ENCODE results near the gene DGKD.
A peak's percentile ranks its signal among the peaks of the same experiment; 100 is the strongest.

DGKD gene

DNA sequence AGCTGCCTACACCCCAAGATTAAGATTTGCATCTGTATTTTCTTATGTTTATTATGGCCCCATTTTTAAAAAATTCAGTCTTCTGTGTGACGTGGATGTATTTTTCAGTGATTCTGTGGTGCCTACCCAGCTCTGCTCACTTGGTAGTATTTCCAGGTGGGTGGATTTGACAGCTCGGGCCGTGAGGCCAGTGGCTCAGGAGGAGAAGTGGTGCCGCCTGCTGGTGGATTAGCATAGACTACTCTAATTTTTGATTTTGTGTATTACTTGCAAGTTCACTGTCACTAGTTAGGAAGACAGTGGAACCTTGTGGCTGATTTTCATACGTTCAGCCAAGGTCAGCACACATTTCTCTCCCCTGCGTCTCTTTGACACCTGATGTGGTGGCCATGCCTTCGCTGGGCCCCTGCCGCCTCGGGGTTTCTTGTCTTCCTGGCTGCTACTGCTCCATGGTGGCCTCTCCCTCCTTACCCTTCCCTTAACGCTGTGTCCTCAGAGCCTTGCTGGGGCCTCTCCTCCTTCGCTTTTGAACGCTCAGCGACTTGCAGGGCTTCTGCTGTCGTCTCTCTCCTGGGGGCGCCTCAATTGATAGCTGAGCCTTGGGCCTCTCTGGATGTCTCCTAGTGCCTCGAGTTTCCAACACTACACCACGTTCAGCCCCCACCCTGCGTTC lies 89.4 kb downstream of the DGKD start:
- H3K4me3 Mint-ChIP-seq: no peak overlapping the region
- H3K36me3 Mint-ChIP-seq: peaks cover 63 to 78% of the 10 kb centered on the region in 2 donors
- H3K27me3 Mint-ChIP-seq: no peaks in the 10 kb centered on the region
- ATAC-seq (replicated peaks) (peak; percentile 93 to 94), DNase-seq (peak; percentile 69)
- peak overlapping the region; percentile 4 for H3K27ac Mint-ChIP-seq
- peaks cover 24 to 48% of the 10 kb centered on the region in 2 donors for H3K4me1 Mint-ChIP-seq
- no peaks in the 10 kb centered on the region for H3K9me3 Mint-ChIP-seq

DNA sequence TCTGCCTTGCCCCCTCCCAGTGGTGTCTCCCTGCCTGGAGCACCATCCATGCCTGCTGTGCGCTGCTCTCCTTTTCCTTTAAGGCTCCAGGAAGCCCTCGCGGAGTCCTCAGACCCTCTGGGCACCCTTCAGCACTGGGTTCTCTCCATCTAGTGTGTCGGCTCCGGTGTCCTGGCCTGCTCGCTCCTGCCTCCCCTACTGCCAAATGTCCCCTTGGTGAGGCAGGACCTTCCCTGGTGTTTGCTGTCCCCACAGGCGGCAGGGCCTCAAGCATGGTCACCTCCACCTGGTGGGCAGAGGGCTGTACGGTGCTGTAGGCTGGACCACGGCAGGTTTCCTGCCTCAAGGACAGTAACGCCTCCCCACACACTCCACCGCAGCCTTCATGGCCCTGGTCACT lies 90.2 kb downstream of the DGKD start:
- no peak for ATAC-seq (replicated peaks)

DNA sequence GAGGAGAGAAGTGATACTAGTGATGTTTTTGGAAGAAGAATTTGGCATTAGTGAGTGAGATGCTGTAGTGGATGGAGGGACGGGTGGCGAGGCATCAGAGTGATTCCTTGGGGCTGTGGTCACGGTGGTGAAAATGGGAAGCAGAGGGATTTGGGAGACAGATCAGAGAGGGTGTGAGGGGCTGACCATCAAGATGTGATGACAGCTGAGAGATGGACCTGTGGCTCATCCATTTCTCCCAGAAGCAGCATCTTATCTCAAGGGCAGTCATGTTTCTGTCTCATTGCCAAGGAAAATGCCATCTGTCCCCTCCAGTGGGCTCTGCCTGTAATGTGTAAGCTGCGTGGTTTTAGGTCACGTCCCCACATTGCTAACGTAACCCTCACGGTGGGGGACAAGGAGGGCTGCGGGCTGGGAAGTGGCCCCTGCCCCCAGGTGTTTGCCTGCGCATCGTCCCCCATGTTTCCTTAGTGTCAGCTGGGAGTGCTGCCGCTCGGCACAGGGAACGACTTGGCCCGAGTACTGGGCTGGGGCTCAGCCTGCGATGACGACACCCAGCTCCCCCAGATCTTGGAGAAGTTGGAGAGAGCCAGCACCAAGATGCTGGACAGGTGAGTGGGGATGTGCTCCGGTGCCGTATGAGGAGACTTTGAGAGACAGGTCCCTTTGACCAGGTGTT lies 91.0 kb downstream of the DGKD start:
- H3K36me3 Mint-ChIP-seq: peaks cover 62 to 75% of the 10 kb centered on the region in 2 donors

More for the DNA sequence above, 90.2 kb downstream of the DGKD start:
- Mint-ChIP-seq H3K9me3 (no peaks in the 10 kb centered on the region), H3K4me3 (no peak overlapping the region), H3K27me3 (no peaks in the 10 kb centered on the region), H3K36me3 (peaks cover 63 to 78% of the 10 kb centered on the region in 2 donors), H3K4me1 (peaks cover 25 to 48% of the 10 kb centered on the region in 2 donors), H3K27ac (peak overlapping the region; percentile 84)
- no peak for DNase-seq

DNA sequence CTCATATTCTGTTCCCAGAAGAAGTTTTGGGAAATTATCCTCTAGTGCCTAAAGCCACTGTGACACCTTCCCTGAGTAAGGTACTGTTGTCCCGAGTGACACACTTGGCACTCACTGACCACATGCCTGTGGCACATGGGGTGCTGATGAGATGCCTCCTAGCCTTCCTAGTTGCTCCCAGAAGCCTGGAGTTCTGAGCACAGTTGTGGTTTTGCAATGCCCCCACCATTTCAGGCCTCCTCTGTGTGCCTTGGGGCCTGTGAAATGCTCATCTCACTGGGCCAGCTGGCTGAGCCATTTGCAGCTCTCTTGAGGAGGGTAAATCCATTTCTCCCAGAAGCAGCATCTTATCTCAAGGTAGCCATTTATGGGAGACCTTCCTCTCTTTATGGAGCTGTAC lies 91.8 kb downstream of the DGKD start:
- ATAC-seq (replicated peaks) (no peak), DNase-seq (no peak)
- H3K36me3 Mint-ChIP-seq: peaks cover 55 to 72% of the 10 kb centered on the region in 2 donors
- H3K9me3 Mint-ChIP-seq: no peaks in the 10 kb centered on the region
- H3K4me3 Mint-ChIP-seq: no peak overlapping the region
- H3K4me1 Mint-ChIP-seq: peaks cover 19 to 39% of the 10 kb centered on the region in 2 donors
- H3K27me3 Mint-ChIP-seq: no peaks in the 10 kb centered on the region
- no peak overlapping the region for H3K27ac Mint-ChIP-seq

More for the DNA sequence above, 91.0 kb downstream of the DGKD start:
- H3K4me1 Mint-ChIP-seq: peaks cover 26 to 47% of the 10 kb centered on the region in 2 donors
- H3K27ac Mint-ChIP-seq: peak overlapping the region; percentile 68
- no peaks in the 10 kb centered on the region for H3K9me3 Mint-ChIP-seq
- DNase-seq (no peak), ATAC-seq (replicated peaks) (no peak)
- no peaks in the 10 kb centered on the region for H3K27me3 Mint-ChIP-seq
- H3K4me3 Mint-ChIP-seq: no peak overlapping the region

DNA sequence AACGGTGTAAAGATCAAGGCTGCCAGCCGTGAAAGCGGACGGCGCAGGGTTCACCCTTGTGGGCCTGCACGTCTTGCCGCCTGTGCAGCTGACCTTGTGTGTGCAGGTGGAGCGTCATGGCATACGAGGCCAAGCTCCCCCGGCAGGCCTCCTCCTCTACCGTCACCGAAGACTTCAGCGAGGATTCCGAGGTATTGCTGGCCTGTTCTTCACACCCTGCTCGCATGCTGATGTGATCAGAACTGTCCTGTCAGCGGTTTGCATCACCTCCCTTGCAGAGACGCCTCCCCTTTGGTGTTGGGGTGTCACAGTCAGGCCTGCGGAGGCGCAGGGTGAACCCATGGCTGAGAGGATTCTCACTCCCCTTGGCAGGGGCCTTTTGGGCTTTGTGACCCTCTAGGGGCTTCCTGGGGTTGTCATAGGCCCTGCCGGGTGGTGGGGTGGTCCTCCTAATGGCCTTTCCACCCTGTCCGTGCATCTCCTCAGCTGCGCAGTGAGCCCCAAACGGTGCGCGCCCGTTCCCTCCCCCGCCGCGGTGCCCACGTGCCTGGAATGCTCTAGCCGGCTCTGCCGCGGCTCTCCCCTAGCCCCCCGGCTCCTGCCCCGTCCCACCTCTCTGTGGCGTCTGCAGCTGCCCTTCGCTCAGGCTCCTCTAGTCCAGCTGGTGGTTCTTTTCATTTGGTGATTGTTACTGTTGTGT lies 92.5 kb downstream of the DGKD start:
- DNase-seq (no peak), ATAC-seq (replicated peaks) (no peak)
- H3K4me1 Mint-ChIP-seq: peaks cover 18 to 33% of the 10 kb centered on the region in 2 donors
- H3K27ac Mint-ChIP-seq: peak overlapping the region; percentile 56
- H3K9me3 Mint-ChIP-seq: no peaks in the 10 kb centered on the region
- H3K27me3 Mint-ChIP-seq: no peaks in the 10 kb centered on the region
- no peak overlapping the region for H3K4me3 Mint-ChIP-seq
- H3K36me3 Mint-ChIP-seq: peaks cover 54 to 67% of the 10 kb centered on the region in 2 donors

DNA sequence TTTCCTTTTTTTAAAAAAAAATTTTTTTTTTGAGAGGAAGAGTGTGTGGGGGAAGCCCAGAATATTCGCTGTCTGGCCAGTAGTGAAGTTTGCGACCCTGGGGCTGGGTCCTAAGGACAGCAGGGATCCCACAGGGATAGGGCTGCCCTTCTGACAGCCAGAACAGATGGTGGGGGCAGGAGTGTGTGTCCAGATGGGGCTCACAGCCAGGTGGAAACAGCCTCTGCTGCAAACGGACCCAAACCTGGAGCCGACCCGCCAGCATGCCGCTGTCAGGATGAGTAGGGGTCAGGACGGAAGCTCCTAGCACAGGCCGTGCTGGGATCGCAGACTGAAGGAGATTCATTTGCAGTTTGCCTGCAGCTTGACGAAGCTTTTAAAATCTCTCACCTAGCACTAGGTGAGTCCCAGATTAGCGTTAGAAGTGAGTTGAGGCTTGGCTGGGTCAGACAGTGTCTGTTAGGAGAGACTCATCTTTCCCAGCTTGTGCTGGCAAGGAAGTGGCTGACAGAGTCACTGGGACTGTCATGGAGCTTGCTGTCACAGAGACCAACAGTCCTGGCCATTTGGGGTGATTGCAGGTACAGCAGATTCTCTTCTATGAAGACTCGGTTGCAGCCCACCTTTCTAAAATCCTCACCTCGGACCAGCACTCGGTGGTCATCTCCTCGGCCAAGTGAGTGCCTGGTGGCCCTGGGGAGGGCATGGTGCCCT lies 93.4 kb downstream of the DGKD start:
- ATAC-seq (replicated peaks) (no peak), DNase-seq (no peak)
- no peak overlapping the region for H3K4me3 Mint-ChIP-seq
- H3K36me3 Mint-ChIP-seq: peaks cover 54 to 68% of the 10 kb centered on the region in 2 donors
- peaks cover 15 to 34% of the 10 kb centered on the region in 2 donors for H3K4me1 Mint-ChIP-seq
- no peak overlapping the region for H3K27ac Mint-ChIP-seq
- no peaks in the 10 kb centered on the region for H3K27me3 Mint-ChIP-seq
- H3K9me3 Mint-ChIP-seq: no peaks in the 10 kb centered on the region

DNA sequence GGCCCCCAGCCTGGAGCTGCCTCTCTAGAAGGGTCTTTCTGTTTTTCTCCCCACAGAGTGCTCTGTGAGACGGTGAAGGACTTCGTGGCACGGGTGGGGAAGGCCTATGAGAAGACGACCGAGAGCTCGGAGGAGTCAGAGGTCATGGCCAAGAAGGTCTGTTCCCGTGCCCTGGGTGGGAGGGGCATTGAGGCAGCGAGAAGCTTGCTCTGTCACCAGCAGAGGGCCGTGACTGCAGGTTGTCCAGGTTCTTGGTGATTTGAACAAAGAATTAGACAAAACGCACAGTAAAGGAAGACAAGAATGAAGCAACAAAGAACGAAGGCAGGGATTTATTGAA lies 93.9 kb downstream of the DGKD start:
- H3K36me3 Mint-ChIP-seq: peaks cover 54 to 66% of the 10 kb centered on the region in 2 donors
- H3K4me1 Mint-ChIP-seq: peaks cover 14 to 32% of the 10 kb centered on the region in 2 donors
- no peaks in the 10 kb centered on the region for H3K9me3 Mint-ChIP-seq
- no peak for ATAC-seq (replicated peaks)
- H3K27ac Mint-ChIP-seq: peak overlapping the region; percentile 91
- no peak overlapping the region for H3K4me3 Mint-ChIP-seq
- H3K27me3 Mint-ChIP-seq: no peaks in the 10 kb centered on the region
- DNase-seq: no peak

DNA sequence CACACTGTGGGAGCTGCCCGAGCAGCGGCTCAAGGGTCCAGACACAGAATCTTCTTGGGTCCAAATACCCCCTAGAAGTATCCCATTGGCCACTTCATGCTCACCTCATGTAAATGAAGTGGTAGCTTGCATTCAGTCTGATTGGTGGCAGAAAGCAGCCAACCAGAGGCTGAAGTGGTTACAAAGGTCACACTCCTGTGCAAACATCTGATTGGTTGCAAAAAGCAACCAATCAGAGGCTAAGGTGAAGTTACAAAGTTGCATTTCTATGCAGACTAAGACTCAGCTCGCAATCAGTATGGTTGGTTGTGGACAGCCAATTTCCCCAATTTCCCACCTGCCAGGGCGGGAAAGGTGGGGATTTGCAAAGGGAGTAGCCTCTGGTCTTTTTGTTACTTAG lies 94.3 kb downstream of the DGKD start:
- no peak for DNase-seq
- no peaks in the 10 kb centered on the region for H3K9me3 Mint-ChIP-seq
- no peaks in the 10 kb centered on the region for H3K27me3 Mint-ChIP-seq
- H3K4me3 Mint-ChIP-seq: no peak overlapping the region
- H3K27ac Mint-ChIP-seq: peak overlapping the region; percentile 76
- no peak for ATAC-seq (replicated peaks)
- peaks cover 54 to 66% of the 10 kb centered on the region in 2 donors for H3K36me3 Mint-ChIP-seq
- peaks cover 12 to 32% of the 10 kb centered on the region in 2 donors for H3K4me1 Mint-ChIP-seq

DNA sequence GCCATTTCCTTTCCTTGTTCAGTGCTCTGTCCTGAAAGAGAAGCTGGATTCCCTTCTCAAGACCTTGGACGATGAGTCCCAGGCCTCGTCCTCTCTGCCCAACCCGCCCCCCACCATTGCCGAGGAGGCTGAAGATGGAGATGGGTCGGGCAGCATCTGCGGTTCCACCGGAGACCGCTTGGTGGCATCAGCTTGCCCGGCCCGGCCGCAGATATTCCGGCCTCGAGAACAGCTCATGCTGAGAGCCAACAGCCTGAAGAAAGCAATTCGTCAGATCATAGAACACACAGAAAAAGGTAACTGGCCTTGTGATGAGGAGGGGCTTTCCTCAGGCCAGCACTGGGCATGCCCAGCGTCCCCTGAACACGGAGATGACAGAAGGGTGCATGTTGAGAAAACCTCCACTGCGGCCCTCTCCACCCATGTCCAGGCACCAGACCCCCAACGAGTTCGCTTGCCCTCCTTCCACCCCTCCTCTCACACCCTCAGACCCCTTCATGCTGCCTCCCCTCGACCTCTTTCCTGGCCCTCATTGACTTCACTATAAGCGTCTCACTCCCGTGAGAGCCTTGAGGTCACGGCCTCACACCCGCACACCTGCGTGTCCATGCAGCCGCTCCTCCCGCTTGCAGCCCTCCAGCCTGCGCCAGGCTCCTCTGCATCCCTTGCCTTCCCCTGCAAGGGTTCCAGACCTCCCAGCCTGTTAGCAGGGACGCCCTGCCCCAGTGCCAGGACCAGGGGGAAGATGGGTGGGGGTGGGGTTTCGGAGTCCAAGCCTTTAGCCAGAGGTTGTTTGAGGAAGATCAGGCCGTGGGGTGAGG lies 95.0 kb downstream of the DGKD start:
- ATAC-seq (replicated peaks): no peak

DNA sequence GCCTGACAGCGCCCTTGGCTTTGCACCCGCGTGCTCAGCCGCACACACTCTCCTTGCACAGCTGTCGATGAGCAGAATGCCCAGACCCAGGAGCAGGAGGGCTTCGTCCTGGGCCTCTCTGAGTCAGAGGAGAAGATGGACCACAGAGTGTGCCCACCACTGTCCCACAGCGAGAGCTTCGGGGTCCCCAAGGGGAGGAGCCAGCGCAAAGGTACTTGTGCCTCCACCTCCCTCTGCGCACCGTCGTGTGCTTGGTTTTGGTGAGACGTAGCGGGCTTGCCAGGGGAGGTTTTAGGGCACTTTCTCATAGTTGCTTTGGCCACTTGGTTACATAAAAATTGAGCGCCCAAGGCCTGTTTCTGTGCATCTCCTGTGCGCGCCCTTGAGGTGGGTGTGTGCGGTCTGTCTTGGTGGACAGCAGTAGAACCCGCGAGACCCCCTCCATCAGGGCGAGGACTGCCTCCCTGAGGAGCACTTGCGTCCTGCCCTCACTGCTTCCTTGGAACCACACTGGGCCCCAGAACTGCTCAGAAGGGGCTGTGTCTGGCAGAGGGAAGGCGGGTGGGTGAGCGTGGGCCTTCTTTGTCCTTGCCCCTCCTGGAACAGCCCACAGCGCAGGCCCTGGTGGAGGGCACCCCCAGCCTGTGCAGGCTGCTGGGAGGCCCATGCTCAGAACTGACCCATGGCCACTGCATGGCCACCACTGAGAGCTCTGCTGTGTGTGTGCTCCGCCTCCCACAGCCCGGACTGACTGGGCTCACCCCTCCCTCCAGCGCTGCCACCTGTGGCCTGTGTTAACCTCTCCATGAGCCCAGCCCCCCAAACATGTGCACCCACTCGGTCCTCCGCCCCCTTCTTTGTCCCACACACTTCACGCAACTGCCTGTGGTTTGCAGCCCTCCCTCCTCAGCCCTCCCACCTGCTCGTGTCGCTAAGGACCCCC lies 95.9 kb downstream of the DGKD start:
- H3K27ac Mint-ChIP-seq: peak overlapping the region; percentile 42

More for the DNA sequence above, 95.0 kb downstream of the DGKD start:
- no peak for DNase-seq
- no peaks in the 10 kb centered on the region for H3K27me3 Mint-ChIP-seq
- H3K27ac Mint-ChIP-seq: peak overlapping the region; percentile 76
- H3K36me3 Mint-ChIP-seq: peaks cover 54 to 67% of the 10 kb centered on the region in 2 donors
- H3K4me1 Mint-ChIP-seq: peaks cover 10 to 25% of the 10 kb centered on the region in 2 donors
- H3K4me3 Mint-ChIP-seq: no peak overlapping the region
- no peaks in the 10 kb centered on the region for H3K9me3 Mint-ChIP-seq

DNA sequence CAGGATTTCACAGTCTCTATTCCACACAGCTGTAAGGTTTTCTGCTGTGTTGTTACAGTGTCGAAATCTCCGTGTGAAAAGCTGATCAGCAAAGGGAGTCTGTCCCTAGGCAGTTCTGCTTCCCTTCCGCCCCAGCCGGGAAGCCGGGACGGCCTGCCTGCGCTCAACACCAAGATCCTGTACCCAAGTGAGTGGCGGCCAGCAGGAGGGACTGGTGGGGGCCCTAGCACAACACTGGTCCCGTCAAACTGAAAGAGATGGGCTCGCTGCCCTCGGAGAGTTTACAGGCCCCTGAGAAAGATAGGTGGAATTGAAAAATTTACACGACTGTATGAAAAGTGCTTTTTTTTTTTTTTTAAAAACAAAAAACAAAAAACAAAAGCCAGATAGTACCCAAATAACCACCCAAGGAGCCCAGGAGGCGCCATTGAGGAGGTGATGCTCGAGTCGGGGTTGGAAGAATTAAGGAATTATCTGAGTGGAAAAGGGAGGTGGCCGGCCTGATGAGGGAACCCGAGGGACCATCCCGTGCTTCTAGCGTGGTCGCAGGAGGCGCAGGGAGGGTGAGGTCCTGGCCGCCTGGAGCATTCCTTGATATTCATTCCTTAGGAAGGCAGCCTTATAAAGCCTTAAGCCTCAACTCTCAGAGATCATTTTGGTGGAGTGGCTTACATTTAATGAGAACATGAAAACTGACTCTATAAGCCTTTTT lies 96.7 kb downstream of the DGKD start:
- H3K4me3 Mint-ChIP-seq: no peak overlapping the region
- DNase-seq (no peak), ATAC-seq (replicated peaks) (no peak)
- peaks cover 9 to 15% of the 10 kb centered on the region in 2 donors for H3K4me1 Mint-ChIP-seq
- peaks cover 54 to 67% of the 10 kb centered on the region in 2 donors for H3K36me3 Mint-ChIP-seq
- H3K27me3 Mint-ChIP-seq: no peaks in the 10 kb centered on the region
- no peaks in the 10 kb centered on the region for H3K9me3 Mint-ChIP-seq
- no peak overlapping the region for H3K27ac Mint-ChIP-seq

More for the DNA sequence above, 95.9 kb downstream of the DGKD start:
- Mint-ChIP-seq H3K9me3 (no peaks in the 10 kb centered on the region), H3K27me3 (no peaks in the 10 kb centered on the region), H3K36me3 (peaks cover 51 to 66% of the 10 kb centered on the region in 2 donors), H3K4me3 (no peak overlapping the region), H3K4me1 (peaks cover 10 to 16% of the 10 kb centered on the region in 2 donors)
- ATAC-seq (replicated peaks) (no peak), DNase-seq (no peak)

DNA sequence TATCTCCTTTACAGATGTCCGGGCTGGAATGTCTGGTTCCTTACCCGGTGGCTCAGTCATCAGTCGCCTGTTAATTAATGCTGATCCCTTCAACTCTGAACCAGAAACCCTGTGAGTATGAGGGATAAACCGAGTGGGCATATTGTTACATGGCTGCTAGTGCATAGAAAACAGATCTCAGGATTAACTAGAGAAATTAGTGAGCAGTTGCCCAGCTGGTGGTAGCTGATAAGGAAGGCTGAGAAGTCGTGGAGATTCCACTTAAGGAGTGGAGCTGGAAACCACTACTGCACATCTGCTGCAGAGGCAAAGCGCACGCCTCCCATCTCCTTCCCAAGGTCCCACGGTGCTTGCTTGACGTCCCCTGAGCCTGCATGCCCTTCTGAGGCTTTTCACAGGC lies 97.7 kb downstream of the DGKD start:
- Mint-ChIP-seq H3K27me3 (no peaks in the 10 kb centered on the region), H3K4me1 (peaks cover 9 to 15% of the 10 kb centered on the region in 2 donors), H3K4me3 (no peak overlapping the region), H3K27ac (peak overlapping the region; percentile 75), H3K36me3 (peaks cover 53 to 66% of the 10 kb centered on the region in 2 donors), H3K9me3 (no peaks in the 10 kb centered on the region)
- no peak for DNase-seq
- no peak for ATAC-seq (replicated peaks)

All from stimulated activated naive B cell treated with anti-CD40 and anti-IgM and Interleukin-4, amounts not matched to agents 10 μg/mL and 1 μg/mL and 100 μg/mL, for 72 hours (primary cell).